Subcutaneous abdominal adipose tissue (tissue), 5 donors: ENCODE results near the gene WDR76.

Experiments used
- H3K27ac ChIP-seq: one replicate; pipeline ENCODE4 v1.7.0; 2013; ENCODE audit warnings: low read depth, mild to moderate bottlenecking, inconsistent platforms, low read length, moderate library complexity
- H3K27me3 ChIP-seq, 5 donors: one replicate each; pipeline ENCODE4 v1.7.0; 2013; ENCODE audit warnings: low read length in 5 of 5, inconsistent platforms in 1 of 5; ENCODE audit not compliant: control insufficient read depth in 5 of 5, insufficient read depth in 4 of 5
- H3K36me3 ChIP-seq, 5 donors: one replicate each; pipeline ENCODE4 v1.7.0; 2013; ENCODE audit warnings: low read length in 5 of 5; ENCODE audit not compliant: control insufficient read depth in 5 of 5, insufficient read depth in 5 of 5
- H3K4me1 ChIP-seq, 5 donors: one replicate each; pipeline ENCODE4 v1.7.0; 2013; ENCODE audit warnings: low read length in 5 of 5, mild to moderate bottlenecking in 3 of 5, moderate library complexity in 1 of 5; ENCODE audit not compliant: control insufficient read depth in 5 of 5, insufficient read depth in 5 of 5
- H3K4me3 ChIP-seq, 5 donors: one replicate each; pipeline ENCODE4 v1.7.0; 2013; ENCODE audit warnings: low read length in 5 of 5, low read depth in 1 of 5
- H3K9ac ChIP-seq, 5 donors: one replicate each; pipeline ENCODE4 v1.7.0; 2013; ENCODE audit warnings: low read length in 5 of 5, mild to moderate bottlenecking in 4 of 5, moderate library complexity in 3 of 5
- H3K9me3 ChIP-seq, 5 donors: one replicate each; pipeline ENCODE4 v1.7.0; 2013; ENCODE audit warnings: low read length in 5 of 5; ENCODE audit not compliant: control insufficient read depth in 5 of 5
- donor health status: healthy.
- donor health status: healthy.
- donor health status: healthy.
- donor health status: healthy.
- donor health status: healthy.

WDR76 gene

GRCh38 chr15:43883571-43883970 lies 56.8 kb downstream of the WDR76 start:
- H3K9me3 ChIP-seq: no peaks in the 10 kb centered on the region
- peaks cover 0 to 22% (median 13%) of the 10 kb centered on the region in 5 donors for H3K4me1 ChIP-seq
- H3K36me3 ChIP-seq: no peaks in the 10 kb centered on the region

GRCh38 chr15:43886558-43886957 lies 59.8 kb downstream of the WDR76 start:
- no peak overlapping the region for H3K4me3 ChIP-seq
- H3K36me3 ChIP-seq: no peaks in the 10 kb centered on the region
- no peaks in the 10 kb centered on the region for H3K27me3 ChIP-seq
- no peaks in the 10 kb centered on the region for H3K9me3 ChIP-seq
- H3K9ac ChIP-seq: no peak overlapping the region
- no peaks in the 10 kb centered on the region for H3K4me1 ChIP-seq
- H3K27ac ChIP-seq: no peak overlapping the region

More at GRCh38 chr15:43883571-43883970, 56.8 kb downstream of the WDR76 start:
- Histone ChIP-seq H3K9ac (no peak overlapping the region), H3K4me3 (no peak overlapping the region), H3K27ac (no peak overlapping the region), H3K27me3 (no peaks in the 10 kb centered on the region)

GRCh38 chr15:43887901-43888300 lies 61.1 kb downstream of the WDR76 start:
- no peak overlapping the region for H3K9ac ChIP-seq
- no peak overlapping the region for H3K27ac ChIP-seq
- H3K4me1 ChIP-seq: no peaks in the 10 kb centered on the region
- H3K27me3 ChIP-seq: no peaks in the 10 kb centered on the region
- no peaks in the 10 kb centered on the region for H3K9me3 ChIP-seq
- H3K36me3 ChIP-seq: no peaks in the 10 kb centered on the region
- H3K4me3 ChIP-seq: no peak overlapping the region

GRCh38 chr15:43889042-43889441 lies 62.2 kb downstream of the WDR76 start:
- no peak overlapping the region for H3K4me3 ChIP-seq
- H3K27ac ChIP-seq: no peak overlapping the region
- no peak overlapping the region for H3K9ac ChIP-seq
- no peaks in the 10 kb centered on the region for H3K36me3 ChIP-seq
- no peaks in the 10 kb centered on the region for H3K4me1 ChIP-seq
- H3K9me3 ChIP-seq: no peaks in the 10 kb centered on the region
- H3K27me3 ChIP-seq: no peaks in the 10 kb centered on the region

- Histone ChIP-seq H3K27ac (no peak overlapping the region), H3K36me3 (no peaks in the 10 kb centered on the region), H3K9me3 (no peaks in the 10 kb centered on the region), H3K9ac (no peak overlapping the region), H3K4me1 (no peaks in the 10 kb centered on the region), H3K4me3 (no peak overlapping the region), H3K27me3 (no peaks in the 10 kb centered on the region)
These were observed 67.2 kb downstream of the WDR76 start for GRCh38 chr15:43893956-43894355.

GRCh38 chr15:43895586-43895985 lies 68.8 kb downstream of the WDR76 start:
- no peak overlapping the region for H3K4me3 ChIP-seq
- H3K36me3 ChIP-seq: no peaks in the 10 kb centered on the region
- no peak overlapping the region for H3K27ac ChIP-seq
- H3K4me1 ChIP-seq: no peaks in the 10 kb centered on the region
- H3K9me3 ChIP-seq: no peaks in the 10 kb centered on the region
- H3K27me3 ChIP-seq: no peaks in the 10 kb centered on the region
- H3K9ac ChIP-seq: no peak overlapping the region

- no peak overlapping the region for H3K9ac ChIP-seq
- H3K36me3 ChIP-seq: no peaks in the 10 kb centered on the region
- no peaks in the 10 kb centered on the region for H3K27me3 ChIP-seq
- H3K9me3 ChIP-seq: no peaks in the 10 kb centered on the region
- no peaks in the 10 kb centered on the region for H3K4me1 ChIP-seq
- no peak overlapping the region for H3K27ac ChIP-seq
- H3K4me3 ChIP-seq: no peak overlapping the region
These were observed 69.7 kb downstream of the WDR76 start for GRCh38 chr15:43896543-43896942.

GRCh38 chr15:43898891-43899290 lies 72.1 kb downstream of the WDR76 start:
- Histone ChIP-seq H3K4me1 (peaks cover 0 to under 1% (median 0%) of the 10 kb centered on the region in 5 donors), H3K36me3 (no peaks in the 10 kb centered on the region), H3K9me3 (no peaks in the 10 kb centered on the region), H3K27ac (no peak overlapping the region), H3K27me3 (peaks cover 0 to 2% (median 0%) of the 10 kb centered on the region in 5 donors), H3K9ac (no peak overlapping the region), H3K4me3 (no peak overlapping the region)

GRCh38 chr15:43899928-43900327 lies 73.1 kb downstream of the WDR76 start:
- Histone ChIP-seq H3K27ac (no peak overlapping the region), H3K4me3 (no peak overlapping the region), H3K9ac (no peak overlapping the region), H3K27me3 (peaks cover 0 to 2% (median 0%) of the 10 kb centered on the region in 5 donors), H3K4me1 (peaks cover 0 to 2% (median 0%) of the 10 kb centered on the region in 5 donors), H3K36me3 (no peaks in the 10 kb centered on the region), H3K9me3 (no peaks in the 10 kb centered on the region)

GRCh38 chr15:43900996-43901395 lies 74.2 kb downstream of the WDR76 start:
- H3K4me3 ChIP-seq: no peak overlapping the region
- H3K4me1 ChIP-seq: peaks cover 0 to 2% (median 0%) of the 10 kb centered on the region in 5 donors
- H3K9me3 ChIP-seq: no peaks in the 10 kb centered on the region
- H3K36me3 ChIP-seq: no peaks in the 10 kb centered on the region
- H3K9ac ChIP-seq: no peak overlapping the region
- no peak overlapping the region for H3K27ac ChIP-seq
- H3K27me3 ChIP-seq: peaks cover 0 to 2% (median 0%) of the 10 kb centered on the region in 5 donors

- no peaks in the 10 kb centered on the region for H3K36me3 ChIP-seq
- H3K27ac ChIP-seq: no peak overlapping the region
- peaks cover 0 to 2% (median 0%) of the 10 kb centered on the region in 5 donors for H3K4me1 ChIP-seq
- peaks cover 0 to 2% (median 0%) of the 10 kb centered on the region in 5 donors for H3K27me3 ChIP-seq
- H3K9me3 ChIP-seq: no peaks in the 10 kb centered on the region
- no peak overlapping the region for H3K9ac ChIP-seq
- no peak overlapping the region for H3K4me3 ChIP-seq
These were observed 74.7 kb downstream of the WDR76 start for GRCh38 chr15:43901495-43901894.
